ENCODE data around the gene KAZN.

Gene KAZN

GRCh38 chr1:14705824-14706223 lies 107.3 kb downstream of the KAZN start:
- Histone ChIP-seq H3K36me3 (ENCODE audit: insufficient read depth, low read length) (no peaks in the 10 kb centered on the region), H3F3A (ENCODE audit: low read depth) (no peaks in the 10 kb centered on the region), H3K4me1 (ENCODE audit: insufficient read depth, low read length, poor library complexity, severe bottlenecking) (no peaks in the 10 kb centered on the region), H2AFZ (ENCODE audit: low read length) (no peak overlapping the region), H3K79me2 (ENCODE audit: insufficient read depth, low read length) (no peaks in the 10 kb centered on the region), H3K4me2 (ENCODE audit: low read depth, low read length, poor library complexity, severe bottlenecking) (no peak overlapping the region), H4K20me1 (ENCODE audit: insufficient read depth, low read length, poor library complexity, severe bottlenecking) (no peaks in the 10 kb centered on the region), H3K27me3 (ENCODE audit: insufficient read depth, low read length, poor library complexity, severe bottlenecking) (no peaks in the 10 kb centered on the region), H3K9me3 (ENCODE audit: insufficient read depth, low read depth, low read length) (peaks cover 5% of the 10 kb centered on the region; the same call in 1 of the 2 replicates), H3K4me3 (ENCODE audit: low read length, poor library complexity, severe bottlenecking) (no peak overlapping the region), H3K9me2 (replicated peaks; ENCODE audit: low read depth, low read length) (no peaks in the 10 kb centered on the region), H3K9ac (ENCODE audit: low read depth, low read length, poor library complexity, severe bottlenecking) (no peak overlapping the region)
- TF ChIP-seq CTCF (conservative IDR thresholded peaks at IDR 0.05; ENCODE audit: low read length) (no peak), EZH2phosphoT487 (IDR thresholded peaks at IDR 0.05; ENCODE audit: borderline replicate concordance) (no peak)

- H3K4me3 ChIP-seq (ENCODE audit: low read length, poor library complexity, severe bottlenecking) = no peak overlapping the region
- no peak overlapping the region for H2AFZ ChIP-seq (ENCODE audit: low read length)
- H3K4me2 ChIP-seq (ENCODE audit: low read depth, low read length, poor library complexity, severe bottlenecking) = peak overlapping the region; percentile 15
- H3K9me3 ChIP-seq (ENCODE audit: insufficient read depth, low read depth, low read length) = peaks cover 5% of the 10 kb centered on the region; the same call in 1 of the 2 replicates
- H3K27me3 ChIP-seq (ENCODE audit: insufficient read depth, low read length, poor library complexity, severe bottlenecking) = no peaks in the 10 kb centered on the region
- H3K4me1 ChIP-seq (ENCODE audit: insufficient read depth, low read length, poor library complexity, severe bottlenecking) = no peaks in the 10 kb centered on the region
- TF ChIP-seq EZH2phosphoT487 (IDR thresholded peaks at IDR 0.05; ENCODE audit: borderline replicate concordance) = no peak
- no peak for TF ChIP-seq CTCF (conservative IDR thresholded peaks at IDR 0.05; ENCODE audit: low read length)
- no peaks in the 10 kb centered on the region for H3K79me2 ChIP-seq (ENCODE audit: insufficient read depth, low read length)
- H3K9me2 ChIP-seq (replicated peaks; ENCODE audit: low read depth, low read length) = no peaks in the 10 kb centered on the region
- H3K9ac ChIP-seq (ENCODE audit: low read depth, low read length, poor library complexity, severe bottlenecking) = no peak overlapping the region
- H3K36me3 ChIP-seq (ENCODE audit: insufficient read depth, low read length) = no peaks in the 10 kb centered on the region
- no peaks in the 10 kb centered on the region for H3F3A ChIP-seq (ENCODE audit: low read depth)
- H4K20me1 ChIP-seq (ENCODE audit: insufficient read depth, low read length, poor library complexity, severe bottlenecking) = no peaks in the 10 kb centered on the region
Observed at GRCh38 chr1:14706631-14707030, 108.1 kb downstream of the KAZN start.

- H3K9me3 ChIP-seq (ENCODE audit: insufficient read depth, low read depth, low read length) = peaks cover 3% of the 10 kb centered on the region; the same call in 1 of the 2 replicates
- no peak overlapping the region for H3K4me2 ChIP-seq (ENCODE audit: low read depth, low read length, poor library complexity, severe bottlenecking)
- no peaks in the 10 kb centered on the region for H3K36me3 ChIP-seq (ENCODE audit: insufficient read depth, low read length)
- no peak overlapping the region for H2AFZ ChIP-seq (ENCODE audit: low read length)
- H3K27me3 ChIP-seq (ENCODE audit: insufficient read depth, low read length, poor library complexity, severe bottlenecking) = no peaks in the 10 kb centered on the region
- no peaks in the 10 kb centered on the region for H3K79me2 ChIP-seq (ENCODE audit: insufficient read depth, low read length)
- H3K4me3 ChIP-seq (ENCODE audit: low read length, poor library complexity, severe bottlenecking) = no peak overlapping the region
- no peaks in the 10 kb centered on the region for H4K20me1 ChIP-seq (ENCODE audit: insufficient read depth, low read length, poor library complexity, severe bottlenecking)
- H3K9me2 ChIP-seq (replicated peaks; ENCODE audit: low read depth, low read length) = no peaks in the 10 kb centered on the region
- H3K9ac ChIP-seq (ENCODE audit: low read depth, low read length, poor library complexity, severe bottlenecking) = no peak overlapping the region
- no peaks in the 10 kb centered on the region for H3F3A ChIP-seq (ENCODE audit: low read depth)
- TF ChIP-seq CTCF (conservative IDR thresholded peaks at IDR 0.05; ENCODE audit: low read length) = no peak
- TF ChIP-seq EZH2phosphoT487 (IDR thresholded peaks at IDR 0.05; ENCODE audit: borderline replicate concordance) = no peak
- H3K4me1 ChIP-seq (ENCODE audit: insufficient read depth, low read length, poor library complexity, severe bottlenecking) = no peaks in the 10 kb centered on the region
Observed at GRCh38 chr1:14707531-14708445, 109.3 kb downstream of the KAZN start.
